HEK293 (cell line): ENCODE data around the gene MTRF1L.

Experiments used
- CTCF ChIA-PET: fragments of 350-600 bp; formaldehyde crosslinking; extraction: SDS; loops from one replicate; lab custom pipeline; 2021; ENCODE audit warnings: antibody characterized with exemption; lab: Yijun Ruan, JAX
- POLR2A ChIA-PET: fragments of 300-600 bp; formaldehyde crosslinking; extraction: SDS; loops from one replicate; lab custom pipeline; 2020; ENCODE audit warnings: antibody characterized with exemption, inconsistent platforms; lab: Yijun Ruan, JAX
- H3K27ac ChIP-seq: fragments of 200-500 bp; sonication (Bioruptor generic); 2 replicates; pipeline ENCODE4 v1.5.1; 2014; ENCODE audit warnings: low read depth, low read length, control low read depth, inconsistent platforms; ENCODE audit errors: extremely low read depth
- H3K36me3 ChIP-seq, 2 experiments: fragments of 200-500 bp in 1 of 2; sonication (Bioruptor generic) in 1 of 2; 1 replicate in 1 of 2; 2 replicates in 1 of 2; pipeline ENCODE4 v1.5.1; 2014 to 2017; ENCODE audit warnings: inconsistent platforms in 2 of 2, low read length in 2 of 2; ENCODE audit not compliant: control insufficient read depth in 2 of 2, insufficient read depth in 1 of 2
- H3K4me1 ChIP-seq: fragments of 200-500 bp; sonication (Bioruptor generic); 2 replicates; pipeline ENCODE4 v1.5.1; 2014; ENCODE audit warnings: mild to moderate bottlenecking, low read length, inconsistent platforms; ENCODE audit not compliant: control insufficient read depth, insufficient read depth
- H3K4me3 ChIP-seq: 2 replicates; pipeline ENCODE4 v1.5.1; 2011; ENCODE audit warnings: low read depth, mild to moderate bottlenecking, control low read depth, low read length, moderate library complexity
- H3K9me3 ChIP-seq: fragments of 200-500 bp; sonication (Bioruptor generic); 2 replicates; pipeline ENCODE4 v1.5.1; 2014; ENCODE audit warnings: low read depth, low read length, inconsistent platforms; ENCODE audit not compliant: control insufficient read depth, insufficient read depth
- GLIS1 ChIP-seq: fragments of 450-650 bp; formaldehyde crosslinking; IDR thresholded peaks from 2 replicates; pipeline ENCODE4 v1.5.1; 2016; ENCODE audit warnings: missing biosample characterization, missing genetic modification characterization
- HOXA7 ChIP-seq: sonication (generic); formaldehyde crosslinking; IDR thresholded peaks from 2 replicates; pipeline ENCODE4 v1.8.1; 2022; ENCODE audit warnings: missing genetic modification reagents, borderline replicate concordance
- KLF8 ChIP-seq: fragments of 450-650 bp; formaldehyde crosslinking; IDR thresholded peaks from 2 replicates; pipeline ENCODE4 v1.5.1; 2016; ENCODE audit warnings: missing biosample characterization, missing genetic modification characterization
- ZNF214 ChIP-seq: fragments of 450-650 bp; formaldehyde crosslinking; IDR thresholded peaks from 2 replicates; pipeline ENCODE4 v1.5.1; 2017; ENCODE audit warnings: missing biosample characterization, mild to moderate bottlenecking, missing genetic modification characterization, borderline replicate concordance
- ZNF292 ChIP-seq: fragments of 450-650 bp; formaldehyde crosslinking; IDR thresholded peaks from 2 replicates; pipeline ENCODE4 v1.5.1; 2016; ENCODE audit warnings: low read depth, missing biosample characterization, missing genetic modification characterization, borderline replicate concordance
- ZNF433 ChIP-seq: fragments of 450-650 bp; formaldehyde crosslinking; IDR thresholded peaks from 2 replicates; pipeline ENCODE4 v1.5.1; 2016; ENCODE audit warnings: missing biosample characterization, missing genetic modification characterization, low read depth
- ZNF501 ChIP-seq: fragments of 450-650 bp; formaldehyde crosslinking; IDR thresholded peaks from 2 replicates; pipeline ENCODE4 v1.5.1; 2016; ENCODE audit warnings: missing biosample characterization, missing genetic modification characterization
- ZNF521 ChIP-seq: fragments of 450-650 bp; formaldehyde crosslinking; IDR thresholded peaks from 2 replicates; pipeline ENCODE4 v1.5.1; 2017; ENCODE audit warnings: missing biosample characterization, mild to moderate bottlenecking, missing genetic modification characterization
- ZNF529 ChIP-seq: fragments of 450-650 bp; formaldehyde crosslinking; IDR thresholded peaks from 2 replicates; pipeline ENCODE4 v1.5.1; 2017; ENCODE audit warnings: missing genetic modification characterization, missing biosample characterization; ENCODE audit not compliant: insufficient replicate concordance
- ZNF596 ChIP-seq: fragments of 450-650 bp; IDR thresholded peaks from 2 replicates; pipeline ENCODE4 v1.5.0; 2018; ENCODE audit warnings: missing biosample characterization, mild to moderate bottlenecking, missing genetic modification characterization, moderate library complexity
- ZNF624 ChIP-seq: fragments of 450-650 bp; formaldehyde crosslinking; IDR thresholded peaks from 2 replicates; pipeline ENCODE4 v1.5.1; 2017; ENCODE audit warnings: missing biosample characterization, missing genetic modification characterization
- ZNF629 ChIP-seq: fragments of 450-650 bp; formaldehyde crosslinking; IDR thresholded peaks from 2 replicates; pipeline ENCODE4 v1.5.1; 2017; ENCODE audit warnings: missing biosample characterization, missing genetic modification characterization
- ZNF670 ChIP-seq: fragments of 450-650 bp; formaldehyde crosslinking; IDR thresholded peaks from 2 replicates; pipeline ENCODE4 v1.5.1; 2016; ENCODE audit warnings: missing biosample characterization, missing genetic modification characterization, low read depth
- ZNF747 ChIP-seq: fragments of 450-650 bp; formaldehyde crosslinking; IDR thresholded peaks from 2 replicates; pipeline ENCODE4 v1.5.1; 2016; ENCODE audit warnings: missing biosample characterization, missing genetic modification characterization
- ZSCAN30 ChIP-seq: fragments of 450-650 bp; IDR thresholded peaks from 2 replicates; pipeline ENCODE4 v1.5.1; 2018; ENCODE audit warnings: missing biosample characterization, mild to moderate bottlenecking, missing genetic modification characterization, moderate library complexity
- TF ChIP-seq, protein P1 (sequence below): fragments of 450-650 bp; formaldehyde crosslinking; conservative IDR thresholded peaks from 2 replicates; pipeline ENCODE4 v1.5.1; 2016; ENCODE audit warnings: low read depth, missing biosample characterization, missing genetic modification characterization
- TF ChIP-seq, protein P2 (sequence below): fragments of 450-650 bp; formaldehyde crosslinking; IDR thresholded peaks from 2 replicates; pipeline ENCODE4 v1.5.1; 2016; ENCODE audit warnings: missing biosample characterization, missing genetic modification characterization
- TF ChIP-seq, protein P3 (sequence below): fragments of 450-650 bp; formaldehyde crosslinking; IDR thresholded peaks from 2 replicates; pipeline ENCODE4 v1.5.1; 2017; ENCODE audit warnings: missing biosample characterization, missing genetic modification characterization
- TF ChIP-seq, protein P4 (sequence below): fragments of 450-650 bp; formaldehyde crosslinking; IDR thresholded peaks from 2 replicates; pipeline ENCODE4 v1.5.1; 2016; ENCODE audit warnings: missing biosample characterization, missing genetic modification characterization
- TF ChIP-seq, protein P5 (sequence below): fragments of 450-650 bp; formaldehyde crosslinking; IDR thresholded peaks from 2 replicates; pipeline ENCODE4 v1.5.1; 2016; ENCODE audit warnings: missing biosample characterization, missing genetic modification characterization
- TF ChIP-seq, protein P6 (sequence below): fragments of 450-650 bp; formaldehyde crosslinking; IDR thresholded peaks from 2 replicates; pipeline ENCODE4 v1.5.1; 2016; ENCODE audit warnings: missing biosample characterization, missing genetic modification characterization

Gene MTRF1L, protein sequence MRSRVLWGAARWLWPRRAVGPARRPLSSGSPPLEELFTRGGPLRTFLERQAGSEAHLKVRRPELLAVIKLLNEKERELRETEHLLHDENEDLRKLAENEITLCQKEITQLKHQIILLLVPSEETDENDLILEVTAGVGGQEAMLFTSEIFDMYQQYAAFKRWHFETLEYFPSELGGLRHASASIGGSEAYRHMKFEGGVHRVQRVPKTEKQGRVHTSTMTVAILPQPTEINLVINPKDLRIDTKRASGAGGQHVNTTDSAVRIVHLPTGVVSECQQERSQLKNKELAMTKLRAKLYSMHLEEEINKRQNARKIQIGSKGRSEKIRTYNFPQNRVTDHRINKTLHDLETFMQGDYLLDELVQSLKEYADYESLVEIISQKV

DNA sequence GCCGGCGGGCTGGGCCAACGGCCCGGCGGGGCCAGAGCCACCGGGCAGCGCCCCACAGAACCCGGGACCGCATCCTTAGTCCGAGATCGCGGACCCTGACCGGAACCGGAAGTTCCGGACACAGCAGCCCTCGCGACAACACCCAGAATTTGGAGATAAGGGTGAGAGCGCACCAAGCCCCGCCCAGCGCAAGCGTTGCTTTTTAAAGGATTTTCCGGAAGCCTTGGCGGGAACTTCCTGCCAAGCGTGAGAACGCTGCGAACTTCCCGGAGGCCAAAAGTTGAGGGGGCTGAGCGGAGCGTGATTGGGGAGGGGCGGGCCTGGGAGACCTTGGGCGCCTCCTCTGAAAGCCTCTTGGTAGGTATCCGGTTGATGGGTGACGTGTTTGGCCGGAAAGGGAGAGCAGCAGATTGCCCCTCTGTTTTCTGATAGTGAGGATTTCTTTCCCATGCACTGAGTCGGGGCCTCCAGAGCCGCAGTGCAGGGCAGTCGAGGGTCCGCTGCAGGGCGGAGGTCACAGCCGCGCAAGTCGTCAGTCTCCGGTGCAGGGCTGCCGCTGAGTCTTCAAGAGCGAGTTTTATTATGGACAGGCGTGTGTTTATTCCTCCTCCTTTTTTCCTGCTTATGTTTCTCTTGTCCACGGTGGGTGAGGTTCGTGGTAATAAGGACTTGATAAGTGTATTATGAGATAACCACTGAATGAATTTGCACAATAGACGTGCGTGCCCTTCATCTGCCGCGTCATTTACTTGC lies at the start of gene MTRF1L:
MTRF1L (minus strand) TSS at position 97 of the 753 bp plus-strand sequence; CDS start at position 73, 24 bp downstream.
- ChIA-PET POLR2A (interaction anchor here (0.6 to 5.0 kb wide), 4 partner anchors 12 to 24 kb away, joined by 3 to 55 read pairs (median 3); partner anchors contain the start of gene FBXO5), CTCF (interaction anchor here (1.0 kb wide), 1 partner anchor 23 kb away, joined by 4 read pairs; no protein-coding TSS in a partner anchor)
- H3K4me3 ChIP-seq = peak within 1 kb of the TSS; percentile 83
- H3K9me3 ChIP-seq = no peaks in the 10 kb centered on the region
- peak within 1 kb of the TSS; percentile 75 for H3K27ac ChIP-seq
- H3K4me1 ChIP-seq = no peaks in the 10 kb centered on the region
- H3K36me3 ChIP-seq = peaks cover 10 to 27% of the 10 kb centered on the region in 2 experiments; a peak in 2 of 3 replicates
- no peak for TF ChIP-seq HOXA7 (CRISPR knock-in tag)
- TF ChIP-seq ZNF529 (tag by site-specific recombination) = no peak
- peak; percentile 79 for TF ChIP-seq ZNF629 (tag by site-specific recombination)
- TF ChIP-seq, protein P1, sequence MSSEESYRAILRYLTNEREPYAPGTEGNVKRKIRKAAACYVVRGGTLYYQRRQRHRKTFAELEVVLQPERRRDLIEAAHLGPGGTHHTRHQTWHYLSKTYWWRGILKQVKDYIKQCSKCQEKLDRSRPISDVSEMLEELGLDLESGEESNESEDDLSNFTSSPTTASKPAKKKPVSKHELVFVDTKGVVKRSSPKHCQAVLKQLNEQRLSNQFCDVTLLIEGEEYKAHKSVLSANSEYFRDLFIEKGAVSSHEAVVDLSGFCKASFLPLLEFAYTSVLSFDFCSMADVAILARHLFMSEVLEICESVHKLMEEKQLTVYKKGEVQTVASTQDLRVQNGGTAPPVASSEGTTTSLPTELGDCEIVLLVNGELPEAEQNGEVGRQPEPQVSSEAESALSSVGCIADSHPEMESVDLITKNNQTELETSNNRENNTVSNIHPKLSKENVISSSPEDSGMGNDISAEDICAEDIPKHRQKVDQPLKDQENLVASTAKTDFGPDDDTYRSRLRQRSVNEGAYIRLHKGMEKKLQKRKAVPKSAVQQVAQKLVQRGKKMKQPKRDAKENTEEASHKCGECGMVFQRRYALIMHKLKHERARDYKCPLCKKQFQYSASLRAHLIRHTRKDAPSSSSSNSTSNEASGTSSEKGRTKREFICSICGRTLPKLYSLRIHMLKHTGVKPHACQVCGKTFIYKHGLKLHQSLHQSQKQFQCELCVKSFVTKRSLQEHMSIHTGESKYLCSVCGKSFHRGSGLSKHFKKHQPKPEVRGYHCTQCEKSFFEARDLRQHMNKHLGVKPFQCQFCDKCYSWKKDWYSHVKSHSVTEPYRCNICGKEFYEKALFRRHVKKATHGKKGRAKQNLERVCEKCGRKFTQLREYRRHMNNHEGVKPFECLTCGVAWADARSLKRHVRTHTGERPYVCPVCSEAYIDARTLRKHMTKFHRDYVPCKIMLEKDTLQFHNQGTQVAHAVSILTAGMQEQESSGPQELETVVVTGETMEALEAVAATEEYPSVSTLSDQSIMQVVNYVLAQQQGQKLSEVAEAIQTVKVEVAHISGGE = peak; percentile 88
- TF ChIP-seq, protein P2, sequence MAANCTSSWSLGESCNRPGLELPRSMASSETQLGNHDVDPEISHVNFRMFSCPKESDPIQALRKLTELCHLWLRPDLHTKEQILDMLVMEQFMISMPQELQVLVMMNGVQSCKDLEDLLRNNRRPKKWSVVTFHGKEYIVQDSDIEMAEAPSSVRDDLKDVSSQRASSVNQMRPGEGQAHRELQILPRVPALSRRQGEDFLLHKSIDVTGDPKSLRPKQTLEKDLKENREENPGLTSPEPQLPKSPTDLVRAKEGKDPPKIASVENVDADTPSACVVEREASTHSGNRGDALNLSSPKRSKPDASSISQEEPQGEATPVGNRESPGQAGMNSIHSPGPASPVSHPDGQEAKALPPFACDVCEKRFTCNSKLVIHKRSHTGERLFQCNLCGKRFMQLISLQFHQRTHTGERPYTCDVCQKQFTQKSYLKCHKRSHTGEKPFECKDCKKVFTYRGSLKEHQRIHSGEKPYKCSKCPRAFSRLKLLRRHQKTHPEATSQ (tag by site-specific recombination) = no peak
- no peak for TF ChIP-seq GLIS1 (tag by site-specific recombination)
- no peak for TF ChIP-seq ZNF747 (tag by site-specific recombination)
- TF ChIP-seq, protein P3, sequence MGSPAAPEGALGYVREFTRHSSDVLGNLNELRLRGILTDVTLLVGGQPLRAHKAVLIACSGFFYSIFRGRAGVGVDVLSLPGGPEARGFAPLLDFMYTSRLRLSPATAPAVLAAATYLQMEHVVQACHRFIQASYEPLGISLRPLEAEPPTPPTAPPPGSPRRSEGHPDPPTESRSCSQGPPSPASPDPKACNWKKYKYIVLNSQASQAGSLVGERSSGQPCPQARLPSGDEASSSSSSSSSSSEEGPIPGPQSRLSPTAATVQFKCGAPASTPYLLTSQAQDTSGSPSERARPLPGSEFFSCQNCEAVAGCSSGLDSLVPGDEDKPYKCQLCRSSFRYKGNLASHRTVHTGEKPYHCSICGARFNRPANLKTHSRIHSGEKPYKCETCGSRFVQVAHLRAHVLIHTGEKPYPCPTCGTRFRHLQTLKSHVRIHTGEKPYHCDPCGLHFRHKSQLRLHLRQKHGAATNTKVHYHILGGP (tag by site-specific recombination) = no peak
- no peak for TF ChIP-seq ZNF596
- no peak for TF ChIP-seq ZNF670 (tag by site-specific recombination)
- TF ChIP-seq, protein P4, sequence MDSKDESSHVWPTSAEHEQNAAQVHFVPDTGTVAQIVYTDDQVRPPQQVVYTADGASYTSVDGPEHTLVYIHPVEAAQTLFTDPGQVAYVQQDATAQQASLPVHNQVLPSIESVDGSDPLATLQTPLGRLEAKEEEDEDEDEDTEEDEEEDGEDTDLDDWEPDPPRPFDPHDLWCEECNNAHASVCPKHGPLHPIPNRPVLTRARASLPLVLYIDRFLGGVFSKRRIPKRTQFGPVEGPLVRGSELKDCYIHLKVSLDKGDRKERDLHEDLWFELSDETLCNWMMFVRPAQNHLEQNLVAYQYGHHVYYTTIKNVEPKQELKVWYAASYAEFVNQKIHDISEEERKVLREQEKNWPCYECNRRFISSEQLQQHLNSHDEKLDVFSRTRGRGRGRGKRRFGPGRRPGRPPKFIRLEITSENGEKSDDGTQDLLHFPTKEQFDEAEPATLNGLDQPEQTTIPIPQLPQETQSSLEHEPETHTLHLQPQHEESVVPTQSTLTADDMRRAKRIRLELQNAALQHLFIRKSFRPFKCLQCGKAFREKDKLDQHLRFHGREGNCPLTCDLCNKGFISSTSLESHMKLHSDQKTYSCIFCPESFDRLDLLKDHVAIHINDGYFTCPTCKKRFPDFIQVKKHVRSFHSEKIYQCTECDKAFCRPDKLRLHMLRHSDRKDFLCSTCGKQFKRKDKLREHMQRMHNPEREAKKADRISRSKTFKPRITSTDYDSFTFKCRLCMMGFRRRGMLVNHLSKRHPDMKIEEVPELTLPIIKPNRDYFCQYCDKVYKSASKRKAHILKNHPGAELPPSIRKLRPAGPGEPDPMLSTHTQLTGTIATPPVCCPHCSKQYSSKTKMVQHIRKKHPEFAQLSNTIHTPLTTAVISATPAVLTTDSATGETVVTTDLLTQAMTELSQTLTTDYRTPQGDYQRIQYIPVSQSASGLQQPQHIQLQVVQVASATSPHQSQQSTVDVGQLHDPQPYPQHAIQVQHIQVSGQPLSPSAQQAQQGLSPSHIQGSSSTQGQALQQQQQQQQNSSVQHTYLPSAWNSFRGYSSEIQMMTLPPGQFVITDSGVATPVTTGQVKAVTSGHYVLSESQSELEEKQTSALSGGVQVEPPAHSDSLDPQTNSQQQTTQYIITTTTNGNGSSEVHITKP (tag by site-specific recombination) = peak; percentile 77
- TF ChIP-seq ZNF521 (tag by site-specific recombination) = no peak
- no peak for TF ChIP-seq ZNF501 (tag by site-specific recombination)
- 0 out of 2 replicates have a peak, but pooled peaks have one; percentile 60 for TF ChIP-seq ZSCAN30 (tag by site-specific recombination)
- TF ChIP-seq ZNF433 (tag by site-specific recombination) = no peak
- no peak for TF ChIP-seq ZNF292 (tag by site-specific recombination)
- TF ChIP-seq, protein P5, sequence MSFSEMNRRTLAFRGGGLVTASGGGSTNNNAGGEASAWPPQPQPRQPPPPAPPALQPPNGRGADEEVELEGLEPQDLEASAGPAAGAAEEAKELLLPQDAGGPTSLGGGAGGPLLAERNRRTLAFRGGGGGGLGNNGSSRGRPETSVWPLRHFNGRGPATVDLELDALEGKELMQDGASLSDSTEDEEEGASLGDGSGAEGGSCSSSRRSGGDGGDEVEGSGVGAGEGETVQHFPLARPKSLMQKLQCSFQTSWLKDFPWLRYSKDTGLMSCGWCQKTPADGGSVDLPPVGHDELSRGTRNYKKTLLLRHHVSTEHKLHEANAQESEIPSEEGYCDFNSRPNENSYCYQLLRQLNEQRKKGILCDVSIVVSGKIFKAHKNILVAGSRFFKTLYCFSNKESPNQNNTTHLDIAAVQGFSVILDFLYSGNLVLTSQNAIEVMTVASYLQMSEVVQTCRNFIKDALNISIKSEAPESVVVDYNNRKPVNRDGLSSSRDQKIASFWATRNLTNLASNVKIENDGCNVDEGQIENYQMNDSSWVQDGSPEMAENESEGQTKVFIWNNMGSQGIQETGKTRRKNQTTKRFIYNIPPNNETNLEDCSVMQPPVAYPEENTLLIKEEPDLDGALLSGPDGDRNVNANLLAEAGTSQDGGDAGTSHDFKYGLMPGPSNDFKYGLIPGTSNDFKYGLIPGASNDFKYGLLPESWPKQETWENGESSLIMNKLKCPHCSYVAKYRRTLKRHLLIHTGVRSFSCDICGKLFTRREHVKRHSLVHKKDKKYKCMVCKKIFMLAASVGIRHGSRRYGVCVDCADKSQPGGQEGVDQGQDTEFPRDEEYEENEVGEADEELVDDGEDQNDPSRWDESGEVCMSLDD (tag by site-specific recombination) = no peak
- TF ChIP-seq ZNF624 (tag by site-specific recombination) = no peak
- TF ChIP-seq, protein P6, sequence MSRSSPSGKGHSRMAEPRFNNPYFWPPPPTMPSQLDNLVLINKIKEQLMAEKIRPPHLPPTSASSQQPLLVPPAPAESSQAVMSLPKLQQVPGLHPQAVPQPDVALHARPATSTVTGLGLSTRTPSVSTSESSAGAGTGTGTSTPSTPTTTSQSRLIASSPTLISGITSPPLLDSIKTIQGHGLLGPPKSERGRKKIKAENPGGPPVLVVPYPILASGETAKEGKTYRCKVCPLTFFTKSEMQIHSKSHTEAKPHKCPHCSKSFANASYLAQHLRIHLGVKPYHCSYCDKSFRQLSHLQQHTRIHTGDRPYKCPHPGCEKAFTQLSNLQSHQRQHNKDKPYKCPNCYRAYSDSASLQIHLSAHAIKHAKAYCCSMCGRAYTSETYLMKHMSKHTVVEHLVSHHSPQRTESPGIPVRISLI (tag by site-specific recombination) = no peak
- TF ChIP-seq KLF8 (tag by site-specific recombination) = peak; percentile 60
- TF ChIP-seq ZNF214 (tag by site-specific recombination) = no peak
